Calu3 (cell line): ENCODE measurements around the gene ADSS1. TPM values are rescaled to one million over a fixed set of nuclear protein-coding genes. Genes with fewer than 3 reads are reported as not detected.
A peak's percentile ranks its signal among the peaks of the same experiment; 100 is the strongest.

Experiments used
- BruUV-seq: library from RNA; stranded (reverse); fragments of 400-500 nt; replicated peaks from 2 replicates; lab custom pipeline; 2021; lab: Mats Ljungman, UMichigan
- CTCF ChIA-PET: fragments of 300-600 bp; sonication (Branson Sonifier 250); formaldehyde crosslinking; loops from one replicate; lab custom pipeline; 2022; ENCODE audit warnings: antibody characterized with exemption; lab: Charles Lee
- DNase-seq: peaks from one replicate; pipeline ENCODE4 v3.0.0; 2022
- H3K27ac Mint-ChIP-seq: one replicate; pipeline ENCODE4 v1.8.0; 2022; ENCODE audit warnings: mixed read lengths; ENCODE audit not compliant: unreplicated experiment
- H3K27me3 Mint-ChIP-seq: one replicate; pipeline ENCODE4 v1.8.0; 2022; ENCODE audit warnings: mixed read lengths; ENCODE audit not compliant: unreplicated experiment
- H3K36me3 Mint-ChIP-seq: one replicate; pipeline ENCODE4 v1.8.0; 2022; ENCODE audit warnings: mild to moderate bottlenecking, moderate library complexity, mixed read lengths; ENCODE audit not compliant: insufficient read depth, unreplicated experiment
- H3K4me1 Mint-ChIP-seq: one replicate; pipeline ENCODE4 v1.8.0; 2022; ENCODE audit warnings: mild to moderate bottlenecking, low read depth, mixed read lengths; ENCODE audit not compliant: unreplicated experiment
- H3K4me3 Mint-ChIP-seq: one replicate; pipeline ENCODE4 v1.8.0; 2022; ENCODE audit warnings: mild to moderate bottlenecking, low read depth, moderate library complexity, mixed read lengths; ENCODE audit not compliant: unreplicated experiment
- H3K9me3 Mint-ChIP-seq: one replicate; pipeline ENCODE4 v1.8.0; 2022; ENCODE audit warnings: low read depth, mixed read lengths; ENCODE audit not compliant: unreplicated experiment
- CTCF ChIP-seq: fragments of 200-600 bp; IDR thresholded peaks from one replicate; pipeline ENCODE4 v1.8.0; 2022; ENCODE audit warnings: antibody characterized with exemption; ENCODE audit not compliant: unreplicated experiment
- intact Hi-C: fragments of 100-400 bp; cut with micrococcal nuclease; formaldehyde crosslinking; loops from one replicate; pipeline ENCODE4 v1.10.0; 2022; ENCODE audit not compliant: unreplicated experiment
- total RNA-seq: library from RNA; stranded (reverse); gene quantifications from 2 replicates; pipeline ENCODE4 v1.2.3, GENCODE V29; 2022

Gene ADSS1
- total RNA-seq, 1 experiment from 2014 or later = 8.6 TPM

DNA sequence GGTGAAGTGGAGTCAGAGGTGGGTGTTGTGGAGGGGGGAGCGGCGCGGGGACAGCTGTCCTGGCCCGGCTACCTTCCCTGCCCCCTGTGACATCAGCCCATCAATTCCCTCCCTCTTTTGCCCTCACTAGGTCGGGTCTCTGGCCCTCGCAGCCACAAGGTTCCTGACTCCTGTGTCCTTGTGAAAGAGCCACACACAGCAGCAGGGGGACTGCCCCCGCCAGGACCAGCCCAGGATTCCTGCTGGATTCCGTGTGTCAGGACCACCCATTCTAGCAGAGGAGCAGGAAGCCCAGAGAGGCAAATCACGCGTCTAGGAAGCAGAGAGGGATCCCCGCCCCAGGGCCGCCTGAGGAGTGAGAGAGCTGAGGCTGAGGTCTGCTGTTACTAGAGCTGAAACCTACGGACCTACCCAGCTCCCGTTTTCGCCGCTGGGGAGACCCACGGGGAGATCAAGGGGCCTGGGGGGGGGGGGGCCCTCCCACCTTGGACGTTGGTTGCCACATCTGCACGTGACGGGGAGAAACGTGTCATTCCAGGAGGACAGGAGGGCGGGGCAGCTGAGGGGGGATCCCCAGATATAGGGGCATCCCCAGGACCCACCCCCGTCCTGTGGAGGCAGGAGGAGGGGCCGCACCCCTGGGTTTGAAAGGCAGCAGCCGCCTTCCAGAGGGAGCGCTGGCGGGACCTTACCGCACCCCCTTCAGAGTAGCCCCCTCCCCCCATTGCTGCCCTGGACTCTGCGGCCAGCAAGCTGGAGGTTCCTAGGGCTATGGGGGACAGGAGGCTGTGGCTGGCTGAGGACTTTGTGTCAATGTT lies 47.1 kb upstream of the ADSS1 start:
- Mint-ChIP-seq H3K9me3 (no peaks in the 10 kb centered on the region), H3K4me1 (peaks cover 35% of the 10 kb centered on the region), H3K27me3 (no peaks in the 10 kb centered on the region), H3K27ac (peak overlapping the region; percentile 31), H3K36me3 (peaks cover 39% of the 10 kb centered on the region), H3K4me3 (peak overlapping the region; percentile 14)
- CTCF ChIA-PET = interaction anchor here (0.7 to 1.5 kb wide), 2 partner anchors 8 to 11 kb away, joined by 3 to 11 read pairs; no protein-coding TSS in a partner anchor
- intact Hi-C loops = no loop called here
- no TSS peak for BruUV-seq
- no peak for DNase-seq
- TF ChIP-seq CTCF = no peak

- Mint-ChIP-seq H3K4me1 (peaks cover 43% of the 10 kb centered on the region), H3K4me3 (peak overlapping the region; percentile 73), H3K9me3 (no peaks in the 10 kb centered on the region), H3K27me3 (no peaks in the 10 kb centered on the region), H3K27ac (peak overlapping the region; percentile 90), H3K36me3 (peaks cover 39% of the 10 kb centered on the region)
- CTCF ChIA-PET = interaction anchor here (0.7 to 1.5 kb wide), 3 partner anchors 9 to 12 kb away, joined by 3 to 11 read pairs (median 3); no protein-coding TSS in a partner anchor
- no TSS peak for BruUV-seq
- DNase-seq = peak; percentile 74
- intact Hi-C loops = no loop called here
- no peak for TF ChIP-seq CTCF
Measured at GRCh38 chr14:104677512-104678332, 46.3 kb upstream of the ADSS1 start.

DNA sequence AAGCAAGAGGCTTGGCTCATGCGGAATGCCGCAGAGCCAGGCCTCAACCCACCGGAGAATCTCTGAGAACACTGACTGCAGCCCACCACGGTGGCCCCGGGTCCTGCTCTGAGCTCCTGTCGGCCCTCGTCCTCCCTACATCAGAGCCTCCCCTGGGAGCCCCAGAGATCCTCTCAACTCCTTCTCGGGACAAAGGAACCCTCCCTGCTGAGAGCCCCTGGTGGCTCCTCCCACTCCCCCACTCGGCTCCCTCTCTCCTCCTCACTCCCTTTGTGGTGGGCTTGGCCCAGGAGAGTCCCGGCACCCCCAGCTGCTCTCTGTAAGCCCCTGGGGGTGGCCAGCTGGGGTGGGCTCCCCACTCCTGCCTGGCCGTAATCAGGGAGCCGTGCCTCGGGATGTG lies 45.7 kb upstream of the ADSS1 start:
- Mint-ChIP-seq H3K4me1 (peaks cover 49% of the 10 kb centered on the region), H3K27me3 (no peaks in the 10 kb centered on the region), H3K27ac (peak overlapping the region; percentile 90), H3K9me3 (no peaks in the 10 kb centered on the region), H3K36me3 (peaks cover 41% of the 10 kb centered on the region), H3K4me3 (peak overlapping the region; percentile 73)
- intact Hi-C loops = no loop called here
- peak; percentile 35 for DNase-seq
- BruUV-seq = TSS peak; percentile 53
- CTCF ChIA-PET = interaction anchor here (0.7 to 0.9 kb wide), 2 partner anchors 9 to 11 kb away, joined by 3 to 4 read pairs; no protein-coding TSS in a partner anchor
- TF ChIP-seq CTCF = no peak

GRCh38 chr14:104678901-104679705 lies 44.9 kb upstream of the ADSS1 start:
- peak overlapping the region; percentile 90 for H3K27ac Mint-ChIP-seq
- no peaks in the 10 kb centered on the region for H3K9me3 Mint-ChIP-seq
- no peaks in the 10 kb centered on the region for H3K27me3 Mint-ChIP-seq
- peaks cover 57% of the 10 kb centered on the region for H3K4me1 Mint-ChIP-seq
- no peak for TF ChIP-seq CTCF
- no peak for DNase-seq
- intact Hi-C loops = no loop called here
- CTCF ChIA-PET = interaction anchor here (0.7 to 1.1 kb wide), 5 partner anchors 9 to 115 kb away, joined by 3 to 4 read pairs (median 3); no protein-coding TSS in a partner anchor
- no TSS peak for BruUV-seq
- H3K4me3 Mint-ChIP-seq = peak overlapping the region; percentile 76
- H3K36me3 Mint-ChIP-seq = peaks cover 45% of the 10 kb centered on the region
